Anterior cingulate cortex (tissue), 58 donors: ENCODE measurements around the gene ARHGEF10L.
A peak's percentile ranks its signal among the peaks of the same experiment; 100 is the strongest.

Experiments used
- DNase-seq, 58 donors: peaks; one replicate each; lab custom pipeline; 2025; lab: John Stamatoyannopoulos, UW

ARHGEF10L gene

GRCh38 chr1:17566892-17567291 lies 27.4 kb downstream of the ARHGEF10L start:
- no peak for DNase-seq

- DNase-seq, result no peak
Measured at GRCh38 chr1:17567582-17567981, 28.1 kb downstream of the ARHGEF10L start.

- no peak for DNase-seq
Measured at GRCh38 chr1:17568014-17568900, 28.8 kb downstream of the ARHGEF10L start.

GRCh38 chr1:17569200-17570139 lies 30.0 kb downstream of the ARHGEF10L start:
- peak in 54 of 58 donors; percentile 14 to 86 (median 71) for DNase-seq

- no peak for DNase-seq
Measured at GRCh38 chr1:17570228-17570627, 30.7 kb downstream of the ARHGEF10L start.

GRCh38 chr1:17572264-17572985 lies 32.9 kb downstream of the ARHGEF10L start:
- DNase-seq, result no peak

- peak in 42 of 58 donors; percentile 10 to 77 (median 46) for DNase-seq
Measured at GRCh38 chr1:17573518-17574041, 34.1 kb downstream of the ARHGEF10L start.

GRCh38 chr1:17574516-17574915 lies 35.0 kb downstream of the ARHGEF10L start:
- DNase-seq, result no peak

- no peak for DNase-seq
Measured at GRCh38 chr1:17575797-17576518, 36.5 kb downstream of the ARHGEF10L start.

GRCh38 chr1:17576519-17576853 lies 37.0 kb downstream of the ARHGEF10L start:
- DNase-seq, result no peak

- DNase-seq, result no peak
Measured at GRCh38 chr1:17577907-17578297, 38.4 kb downstream of the ARHGEF10L start.

- DNase-seq, result no peak
Measured at GRCh38 chr1:17579951-17580939, 40.7 kb downstream of the ARHGEF10L start.

GRCh38 chr1:17581389-17582123 lies 42.1 kb downstream of the ARHGEF10L start:
- DNase-seq, result no peak

GRCh38 chr1:17582124-17582774 lies 42.8 kb downstream of the ARHGEF10L start:
- DNase-seq, result no peak

GRCh38 chr1:17584539-17584938 lies 45.0 kb downstream of the ARHGEF10L start:
- DNase-seq, result no peak

GRCh38 chr1:17585266-17585987 lies 45.9 kb downstream of the ARHGEF10L start:
- DNase-seq, result no peak
